ENCODE measurements around the gene PFKFB3.
"Not testable (repeated sequence)": the region's sequence is repeated elsewhere in the genome, so short reads cannot be mapped to it uniquely, and the experiment has no call there.

Gene PFKFB3

GRCh38 chr10:6272126-6272525, 69.4 kb downstream of the PFKFB3 start:
- DNase-seq (ENCODE audit: low spot score): no peak

DNA sequence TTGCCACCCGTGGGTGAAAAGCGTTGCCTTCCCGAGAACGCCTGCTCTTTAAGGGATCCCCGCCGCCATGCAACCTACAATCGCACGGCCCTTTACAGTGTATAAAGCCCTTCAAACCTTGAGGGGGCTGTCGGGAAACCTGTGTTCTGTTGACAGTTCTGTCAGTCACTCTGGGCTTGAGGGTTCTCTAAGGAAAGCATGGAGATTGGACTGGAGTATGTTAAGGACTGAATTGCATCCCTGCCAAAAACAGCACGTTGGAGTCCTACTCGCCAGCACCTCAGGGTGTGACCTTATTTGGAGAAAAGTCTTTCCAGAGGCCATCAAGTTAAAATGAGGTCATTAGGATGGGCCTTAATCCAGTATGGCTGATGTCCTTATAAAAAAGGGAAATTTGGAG, 70.6 kb downstream of the PFKFB3 start:
- DNase-seq (ENCODE audit: low spot score): no peak

DNA sequence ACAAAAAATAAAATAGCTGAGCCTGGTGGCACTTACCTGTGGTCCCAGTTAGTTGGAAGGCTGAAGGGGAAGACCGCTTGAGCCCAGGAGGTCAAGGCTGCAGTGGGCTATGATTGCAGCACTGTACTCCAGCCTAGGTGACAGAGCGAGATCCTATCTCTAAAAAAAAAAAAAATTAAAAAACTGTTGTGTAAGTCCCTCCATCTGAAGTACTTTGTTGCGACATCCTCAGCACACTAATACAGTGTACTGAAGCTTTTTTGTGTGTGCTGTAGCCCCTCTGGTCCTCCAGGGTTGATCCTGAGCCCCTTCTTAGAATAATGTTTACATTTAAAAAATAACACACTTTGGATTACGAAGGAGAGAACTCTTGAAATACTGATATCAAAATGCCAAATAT, 71.3 kb downstream of the PFKFB3 start:
- no peak for DNase-seq (ENCODE audit: low spot score)

DNA sequence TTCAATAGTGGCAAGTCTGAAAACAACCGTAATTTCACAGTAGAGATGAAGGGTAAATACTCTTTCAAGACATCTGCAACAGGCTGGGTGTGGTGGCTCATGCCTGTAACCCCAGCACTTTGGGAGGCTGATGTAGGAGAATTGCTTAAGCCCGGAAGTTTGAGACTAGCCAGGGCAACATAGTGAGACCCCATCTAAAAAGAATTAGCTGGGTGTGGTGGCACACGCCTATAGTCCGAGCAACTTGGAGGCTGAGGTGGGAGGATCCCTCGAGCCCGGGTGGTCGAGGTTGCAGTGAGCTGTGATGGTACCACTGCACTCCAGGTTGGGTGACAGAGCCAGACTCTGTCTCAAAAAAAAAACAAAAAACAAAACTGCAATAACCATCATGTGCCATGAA, 71.8 kb downstream of the PFKFB3 start:
- DNase-seq (ENCODE audit: low spot score): no peak

DNA sequence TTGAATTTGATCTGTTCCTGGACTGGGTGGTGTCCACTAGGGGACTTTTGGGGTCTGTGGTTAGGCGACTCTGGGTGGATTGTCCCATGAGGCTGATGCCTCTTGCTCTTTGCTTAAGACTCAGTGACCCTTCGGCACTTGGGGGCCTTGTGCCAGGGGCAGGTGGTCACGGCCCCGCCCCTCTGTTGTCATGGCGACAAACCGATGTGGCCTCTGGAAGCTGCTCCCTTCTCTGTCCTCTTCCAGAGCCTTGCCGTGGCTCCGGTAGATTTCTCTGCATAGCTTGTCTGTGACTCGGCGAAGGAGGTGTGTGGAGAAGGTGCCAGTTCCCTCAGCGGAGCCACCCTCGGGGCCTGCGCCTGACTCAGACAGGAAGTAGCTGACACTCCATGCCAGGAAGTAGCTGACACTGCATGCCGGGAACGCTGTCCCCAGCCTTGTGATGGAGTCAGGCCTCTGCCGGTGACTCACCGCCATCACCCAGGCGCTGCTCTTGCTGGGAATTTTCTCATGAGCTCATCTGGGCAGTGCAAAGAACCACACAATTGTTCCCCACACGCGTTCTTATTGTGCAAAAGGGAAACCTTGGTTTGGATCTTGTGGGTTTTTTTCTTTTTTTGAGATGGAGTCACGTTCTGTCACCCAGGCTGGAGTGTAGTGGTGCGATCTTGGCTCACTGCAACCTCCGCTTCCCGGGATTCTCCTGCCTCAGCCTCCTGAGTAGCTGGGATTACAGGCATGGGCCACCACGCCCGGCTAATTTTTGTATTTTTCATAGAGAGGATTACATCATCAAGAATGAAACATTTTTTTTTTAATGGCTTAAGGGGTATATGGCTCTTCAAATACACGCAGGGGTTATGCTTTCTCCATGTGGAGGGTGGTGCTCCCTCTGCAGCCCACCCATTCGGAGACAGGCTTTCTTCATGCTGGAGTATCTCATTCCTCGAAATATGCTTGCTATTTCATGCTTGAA, 72.6 kb downstream of the PFKFB3 start:
- peak; percentile 100 for DNase-seq (ENCODE audit: low spot score)

- no peak for DNase-seq (ENCODE audit: low spot score)
These were observed 73.6 kb downstream of the PFKFB3 start for GRCh38 chr10:6276356-6276755.

- no peak for DNase-seq (ENCODE audit: low spot score)
These were observed 75.9 kb downstream of the PFKFB3 start for GRCh38 chr10:6278519-6279120.

- DNase-seq (ENCODE audit: low spot score): peak; percentile 100
These were observed 77.0 kb downstream of the PFKFB3 start for GRCh38 chr10:6279540-6280267.

GRCh38 chr10:6280291-6280690, 77.6 kb downstream of the PFKFB3 start:
- DNase-seq (ENCODE audit: low spot score): peak; percentile 65

- DNase-seq (ENCODE audit: low spot score): no peak
These were observed 79.8 kb downstream of the PFKFB3 start for GRCh38 chr10:6282454-6282958.

DNA sequence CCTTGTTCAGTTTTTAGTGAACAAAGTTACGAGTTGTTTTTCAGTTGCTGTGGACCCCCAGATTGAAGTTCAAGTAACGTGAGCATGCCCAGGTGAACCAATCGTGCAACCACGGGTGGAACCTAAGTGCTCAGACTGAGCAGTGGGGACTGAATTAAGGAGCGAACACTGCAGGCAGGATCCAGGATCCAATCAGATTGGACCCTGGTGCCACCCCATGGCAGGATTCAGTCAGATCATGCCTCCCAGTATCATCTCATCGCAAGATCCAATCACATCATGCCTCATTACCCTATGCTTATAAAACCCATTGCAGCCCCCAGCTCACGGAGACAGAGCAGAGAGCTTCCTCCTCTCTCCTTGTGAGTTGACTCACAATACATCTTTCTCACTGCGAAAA, 80.9 kb downstream of the PFKFB3 start:
- DNase-seq (ENCODE audit: low spot score): no peak

GRCh38 chr10:6290621-6291020, 87.9 kb downstream of the PFKFB3 start:
- peak; percentile 82 for DNase-seq (ENCODE audit: low spot score)

DNA sequence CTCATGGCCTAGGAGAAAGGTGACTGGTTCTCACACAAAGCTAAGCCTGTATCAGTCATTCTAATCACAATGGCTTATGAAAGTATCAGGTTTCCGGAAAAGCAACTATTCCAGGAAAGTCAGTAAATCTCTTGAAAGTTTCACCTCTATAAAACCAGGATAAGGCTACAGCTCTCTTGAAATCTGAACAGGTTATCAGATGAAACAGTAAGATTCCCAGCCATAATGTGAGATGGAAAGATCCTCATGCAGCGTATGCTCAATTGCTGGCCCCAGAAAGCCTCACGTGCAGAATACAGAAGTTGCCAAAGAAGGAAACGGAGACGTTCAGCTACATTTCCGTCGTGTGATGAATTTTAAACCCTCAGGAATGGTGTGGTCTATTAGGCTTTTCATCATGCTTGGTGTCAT, 90.0 kb downstream of the PFKFB3 start:
- DNase-seq (ENCODE audit: low spot score): no peak

GRCh38 chr10:6296425-6296824, 93.7 kb downstream of the PFKFB3 start:
- not testable (repeated sequence) for DNase-seq (ENCODE audit: low spot score)

GRCh38 chr10:6296828-6297251, 94.1 kb downstream of the PFKFB3 start:
- DNase-seq (ENCODE audit: low spot score): peak; percentile 72

- DNase-seq (ENCODE audit: low spot score): no peak
These were observed 94.8 kb downstream of the PFKFB3 start for GRCh38 chr10:6297522-6297921.

DNA sequence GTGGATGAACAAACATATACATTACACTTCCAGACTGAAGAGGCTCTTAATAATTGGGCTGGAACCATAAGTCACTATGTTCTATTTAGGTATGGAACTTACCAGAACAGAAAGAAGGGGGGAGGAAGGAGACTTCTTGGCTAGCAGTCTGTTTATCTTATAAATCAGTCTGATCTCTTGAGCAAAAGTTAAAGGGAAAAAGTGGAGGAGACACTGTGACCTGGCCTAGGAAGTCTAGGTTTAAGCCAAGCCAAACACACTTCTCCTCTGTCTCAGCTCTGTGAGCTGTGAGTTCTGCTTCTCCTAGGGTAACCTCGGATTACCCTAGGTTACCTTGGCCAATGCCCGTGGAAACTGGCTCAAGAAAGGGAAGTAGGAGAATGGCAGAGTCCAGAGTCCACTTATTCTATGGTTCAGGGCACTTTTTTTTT, 95.2 kb downstream of the PFKFB3 start:
- peak; percentile 51 for DNase-seq (ENCODE audit: low spot score)

- no peak for DNase-seq (ENCODE audit: low spot score)
These were observed 95.7 kb downstream of the PFKFB3 start for GRCh38 chr10:6298428-6298827.

DNA sequence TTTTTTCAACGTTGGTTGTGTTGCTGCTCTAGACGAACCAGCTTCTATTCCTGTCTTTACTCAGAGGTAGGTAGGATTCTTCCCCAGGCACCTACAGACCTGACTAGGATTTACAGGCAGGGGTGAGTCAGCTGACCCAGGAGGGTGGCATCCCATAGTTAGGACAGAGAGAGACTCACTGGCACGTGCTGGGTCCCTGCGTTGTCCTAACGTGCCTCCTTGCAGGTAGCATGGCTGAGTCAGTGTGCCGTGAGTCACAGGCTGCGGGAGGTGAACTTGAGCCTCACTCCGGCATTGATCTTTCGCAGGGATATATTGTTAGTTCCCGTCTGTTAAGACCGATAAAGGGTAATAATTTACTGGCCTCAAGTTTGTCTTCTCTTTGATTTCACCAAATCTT, 96.5 kb downstream of the PFKFB3 start:
- DNase-seq (ENCODE audit: low spot score): peak; percentile 99

DNA sequence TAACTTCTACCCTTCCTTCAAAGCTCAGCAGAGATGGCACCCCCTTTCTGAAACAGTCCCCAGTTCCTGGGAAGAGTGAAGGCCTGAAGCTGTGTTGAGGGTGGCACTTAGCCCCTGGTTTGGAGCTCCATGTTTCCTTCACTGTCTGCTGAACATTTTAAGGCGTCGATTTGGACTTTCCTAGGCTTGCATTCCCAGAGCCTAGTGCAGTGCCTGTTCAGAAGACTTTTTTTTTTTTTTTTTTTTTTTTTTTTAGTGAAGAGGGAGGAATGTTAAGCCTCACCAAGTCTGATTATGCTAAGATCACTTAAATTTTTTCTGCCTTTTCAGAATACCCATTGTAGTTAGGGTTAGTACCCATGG, 97.0 kb downstream of the PFKFB3 start:
- no peak for DNase-seq (ENCODE audit: low spot score)

DNA sequence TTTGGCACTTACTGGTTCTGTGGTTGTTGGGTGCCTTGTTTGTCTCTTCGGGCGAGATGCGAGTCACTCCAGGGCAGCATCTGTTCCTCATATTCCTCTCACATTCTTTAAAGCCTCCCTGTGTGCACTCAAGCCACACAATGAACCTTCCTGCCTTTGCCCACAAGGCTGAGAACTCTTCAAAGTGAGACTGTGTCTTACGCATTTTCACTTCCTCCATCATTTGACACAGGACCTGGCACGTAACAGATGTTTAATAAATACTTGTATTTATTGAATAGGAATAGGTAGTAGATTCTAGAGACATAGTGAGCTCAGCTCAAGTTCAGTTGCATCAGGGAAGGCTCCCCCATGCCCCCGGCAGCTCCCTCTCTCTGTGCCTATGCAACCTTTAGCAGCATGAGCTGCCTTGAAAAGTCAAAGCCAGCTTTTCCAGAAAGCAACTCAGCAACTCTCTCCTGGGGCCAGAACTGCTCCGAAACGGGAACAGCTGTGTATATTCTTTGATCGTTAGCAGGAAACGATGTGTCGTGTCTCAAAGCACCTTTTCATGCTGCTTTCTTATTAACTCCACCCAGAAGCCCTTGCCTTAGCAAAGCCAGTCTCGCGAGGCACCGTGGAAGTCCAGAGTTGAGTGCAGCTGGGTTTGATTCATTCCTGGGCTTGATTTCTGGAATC, 97.5 kb downstream of the PFKFB3 start:
- peak; percentile 97 for DNase-seq (ENCODE audit: low spot score)

All from kidney tubule cell (primary cell).